NCI-H82 (cell line): ENCODE results near the gene DBX2.
"Not testable (repeated sequence)": the region's sequence is repeated elsewhere in the genome, so short reads cannot be mapped to it uniquely, and the experiment has no call there.

Experiments used
- DNase-seq: peaks from one replicate; lab custom pipeline; 2025; lab: John Stamatoyannopoulos, UW

Gene DBX2

DNA sequence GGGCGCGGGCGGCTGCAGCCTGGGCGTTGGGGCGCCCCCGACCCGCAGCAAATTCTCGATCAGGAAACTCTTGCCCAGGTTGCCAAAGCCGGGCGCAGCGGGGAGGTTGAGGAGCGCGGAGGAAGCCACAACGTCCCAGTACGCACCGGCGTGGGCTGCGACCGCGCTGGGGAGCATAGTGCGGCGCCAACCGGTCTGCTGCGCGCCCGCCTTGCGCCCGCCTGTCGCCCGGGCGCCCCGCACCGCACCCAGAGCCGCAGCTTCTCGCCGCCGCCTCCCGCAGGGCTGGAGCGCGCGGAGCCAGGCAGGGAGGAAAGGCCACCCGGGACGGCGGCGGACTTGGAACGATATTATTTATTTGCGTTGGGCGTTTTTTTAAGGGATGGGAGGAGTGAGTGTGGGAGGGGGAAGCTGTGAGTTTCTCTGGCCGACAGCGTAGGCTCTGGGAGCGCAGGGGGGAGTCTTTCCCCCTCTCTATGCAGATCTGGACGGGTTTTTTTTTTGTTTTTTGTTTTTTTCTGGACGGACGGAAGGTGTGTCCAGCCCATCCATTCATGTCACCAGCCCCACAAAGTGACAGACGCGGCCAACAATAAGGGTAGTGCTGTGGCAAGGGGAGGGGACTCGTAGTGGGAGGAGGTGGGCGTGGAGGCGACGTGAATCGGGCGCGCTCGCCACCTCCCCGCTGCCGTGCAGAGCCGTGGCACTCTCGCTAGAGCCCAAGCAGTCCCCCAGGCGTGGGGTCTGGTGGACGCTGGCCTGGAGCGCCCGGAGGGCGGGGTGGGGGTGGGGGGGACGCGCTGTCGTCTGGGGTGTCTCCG lies at the start of gene DBX2:
DBX2 (minus strand) TSS at position 349 of the 821 bp plus-strand sequence; CDS start at position 177, 172 bp downstream.
- DNase-seq, result peak; percentile 59

DNA sequence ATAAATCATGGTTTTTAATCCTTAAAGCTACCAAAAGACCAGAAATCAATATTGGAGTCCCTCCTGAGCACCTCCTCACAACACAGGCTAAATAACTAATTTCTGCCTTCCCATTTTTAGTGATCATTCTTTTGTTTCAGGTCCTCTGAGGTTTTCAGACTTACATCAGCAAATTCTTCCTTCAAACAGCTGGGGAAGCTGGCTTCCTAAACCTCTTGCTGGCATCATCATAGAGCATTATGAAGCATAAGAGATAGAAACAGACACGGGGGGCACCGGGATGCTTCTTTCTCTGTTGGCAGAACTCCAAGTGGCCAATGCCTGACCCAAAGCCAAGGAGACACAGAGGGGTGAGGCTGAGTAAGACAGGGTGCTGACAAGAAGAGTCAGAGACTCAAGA lies 47.9 kb upstream of the DBX2 start:
- DNase-seq, result no peak

DNA sequence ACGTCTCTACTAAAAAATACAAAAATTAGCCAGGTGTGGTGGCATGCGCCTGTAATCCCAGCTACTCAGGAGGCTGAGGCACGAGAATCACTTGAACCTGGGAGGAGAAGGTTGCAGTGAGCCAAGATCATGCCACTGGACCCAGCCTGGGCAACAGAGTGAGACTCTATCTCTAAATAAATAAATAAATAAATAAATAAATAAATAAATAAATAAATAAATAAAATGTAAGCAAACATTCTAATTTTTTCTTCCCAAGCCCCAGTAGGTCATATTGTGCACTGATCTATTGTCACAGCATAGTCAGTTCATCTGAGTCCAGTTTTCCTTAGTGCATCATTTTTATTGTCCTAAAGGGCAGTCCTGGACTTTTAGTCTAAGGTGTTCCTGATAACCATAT lies 44.5 kb upstream of the DBX2 start:
- DNase-seq, result not testable (repeated sequence)

DNA sequence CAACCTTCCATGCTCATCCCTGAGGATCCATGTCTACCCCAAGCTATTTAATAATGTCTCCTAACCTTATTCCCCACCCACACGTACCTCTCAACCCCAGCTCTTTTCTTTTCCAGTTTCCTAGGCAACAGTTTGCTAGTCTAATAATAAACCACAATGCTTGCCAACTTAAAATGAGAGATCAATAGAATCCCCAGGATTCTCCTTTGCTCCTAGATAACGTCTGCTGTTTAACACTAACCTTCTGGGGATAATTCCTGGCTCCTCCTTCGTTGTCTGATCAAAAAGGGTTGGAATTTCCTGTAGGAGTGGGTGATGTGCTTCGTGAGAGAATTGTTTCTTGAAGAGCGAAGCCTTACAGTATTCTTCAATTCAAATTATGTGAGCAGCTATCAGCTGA lies 42.2 kb upstream of the DBX2 start:
- no peak for DNase-seq

DNA sequence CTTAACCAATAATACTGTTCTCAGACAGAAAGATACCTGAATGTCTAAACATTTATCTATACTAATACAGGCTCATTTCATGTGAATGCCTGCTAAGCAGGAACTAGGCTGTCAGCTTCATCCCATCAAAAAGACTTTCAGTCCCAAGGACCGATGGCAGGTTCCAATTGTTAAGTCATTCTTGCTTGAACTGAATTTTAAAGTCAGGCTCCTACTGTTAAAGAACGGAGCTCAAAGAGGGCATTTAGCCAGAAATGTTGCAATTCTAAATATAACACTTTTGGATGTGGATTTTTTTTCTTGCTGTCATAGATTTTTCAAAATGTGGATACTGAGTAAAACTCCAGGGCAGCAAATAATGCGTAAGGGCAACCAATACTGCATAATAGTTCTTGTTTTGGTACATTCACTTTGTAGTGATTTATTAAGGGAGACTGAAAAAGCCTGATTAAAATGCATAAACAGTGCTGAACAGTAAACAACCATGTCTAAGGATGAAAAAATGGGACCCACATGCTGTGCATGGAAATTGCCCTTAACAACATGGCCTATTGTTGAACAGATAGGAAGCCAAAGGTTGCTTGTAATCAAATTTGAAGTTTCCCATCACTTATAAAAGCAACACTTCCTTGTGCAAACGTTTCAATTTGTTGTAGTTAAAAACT lies 38.6 kb upstream of the DBX2 start:
- DNase-seq, result no peak

DNA sequence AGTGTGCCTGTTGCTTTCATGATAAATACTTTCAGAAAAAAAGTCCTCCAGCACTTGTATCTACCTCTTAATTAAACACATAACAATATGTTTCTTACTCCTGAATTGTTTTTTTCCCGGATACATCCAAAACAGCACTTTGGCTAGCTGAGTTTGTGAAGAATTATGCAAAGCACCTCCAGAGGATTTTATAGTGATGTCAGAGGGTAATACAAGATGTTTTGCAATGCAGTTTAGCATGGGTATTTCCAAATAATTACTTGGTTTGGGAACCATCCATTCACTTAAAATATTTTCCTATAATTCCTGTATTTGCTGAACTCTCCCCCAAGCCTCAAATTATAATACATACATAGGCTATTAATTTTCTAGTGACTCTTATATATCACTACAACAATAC lies 37.7 kb upstream of the DBX2 start:
- no peak for DNase-seq

DNA sequence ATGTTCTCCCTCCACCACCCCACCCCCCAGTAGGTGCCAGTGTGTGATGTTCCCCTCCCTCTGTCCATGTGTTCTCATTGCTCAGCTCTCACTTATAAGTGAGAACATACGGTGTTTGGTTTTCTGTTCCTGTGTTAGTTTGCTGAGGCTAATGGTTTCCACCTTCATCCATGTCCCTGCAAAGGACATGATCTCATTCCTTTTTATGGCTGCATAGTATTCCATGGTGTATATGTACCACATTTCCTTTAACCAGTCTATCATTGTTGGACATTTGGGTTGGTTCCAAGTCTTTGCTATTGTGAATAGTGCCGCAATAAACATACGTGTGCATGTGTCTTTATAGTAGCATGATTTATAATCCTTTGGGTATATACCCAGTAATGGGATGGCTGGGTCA lies 33.3 kb upstream of the DBX2 start:
- not testable (repeated sequence) for DNase-seq

DNA sequence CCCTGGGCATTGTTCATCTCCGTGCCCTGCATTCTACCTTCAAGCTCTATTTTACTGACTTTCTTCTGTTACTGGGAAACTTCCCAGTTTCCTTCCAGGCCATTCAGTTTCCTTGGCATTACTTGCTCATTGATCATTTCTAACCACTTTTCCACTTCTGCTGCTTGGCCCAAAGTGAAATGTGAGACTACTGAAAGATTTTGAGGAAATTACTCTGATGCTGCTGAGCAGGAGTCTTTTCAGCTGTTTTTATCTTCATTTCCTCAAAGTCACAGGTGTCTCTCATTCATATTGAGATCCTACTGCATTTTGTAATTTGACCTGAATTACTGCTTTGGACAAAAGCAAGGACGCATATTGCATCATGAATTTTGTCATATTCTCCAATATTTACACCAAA lies 26.4 kb upstream of the DBX2 start:
- no peak for DNase-seq

DNA sequence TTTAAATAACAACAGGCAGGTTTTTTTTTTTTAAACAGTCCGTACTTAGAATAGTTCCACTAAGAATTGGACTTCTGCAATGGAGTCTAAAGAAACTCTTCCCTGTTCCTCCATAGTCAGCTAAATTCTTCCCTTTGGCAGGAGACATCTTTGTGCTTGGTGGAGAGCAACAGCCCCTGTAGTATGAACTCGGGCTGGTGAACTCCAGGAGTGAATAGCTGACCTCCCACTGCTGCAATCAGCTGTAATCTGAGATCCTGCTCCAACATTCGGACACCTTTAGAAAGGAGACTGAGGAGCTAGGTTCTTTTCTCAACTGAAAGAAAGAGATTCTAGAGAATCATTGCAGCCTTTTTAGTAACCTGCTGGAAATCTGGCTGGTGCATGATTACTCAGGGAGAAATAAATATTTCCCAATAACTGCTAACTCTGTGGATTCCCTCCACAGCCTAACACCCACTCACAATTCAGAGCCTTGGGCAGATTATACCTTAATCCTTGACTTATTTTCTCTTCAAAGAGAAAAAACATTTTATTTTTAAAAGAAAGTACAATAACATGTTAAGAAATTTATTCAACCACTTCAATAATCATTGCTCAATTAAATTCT lies 25.6 kb upstream of the DBX2 start:
- DNase-seq, result no peak

DNA sequence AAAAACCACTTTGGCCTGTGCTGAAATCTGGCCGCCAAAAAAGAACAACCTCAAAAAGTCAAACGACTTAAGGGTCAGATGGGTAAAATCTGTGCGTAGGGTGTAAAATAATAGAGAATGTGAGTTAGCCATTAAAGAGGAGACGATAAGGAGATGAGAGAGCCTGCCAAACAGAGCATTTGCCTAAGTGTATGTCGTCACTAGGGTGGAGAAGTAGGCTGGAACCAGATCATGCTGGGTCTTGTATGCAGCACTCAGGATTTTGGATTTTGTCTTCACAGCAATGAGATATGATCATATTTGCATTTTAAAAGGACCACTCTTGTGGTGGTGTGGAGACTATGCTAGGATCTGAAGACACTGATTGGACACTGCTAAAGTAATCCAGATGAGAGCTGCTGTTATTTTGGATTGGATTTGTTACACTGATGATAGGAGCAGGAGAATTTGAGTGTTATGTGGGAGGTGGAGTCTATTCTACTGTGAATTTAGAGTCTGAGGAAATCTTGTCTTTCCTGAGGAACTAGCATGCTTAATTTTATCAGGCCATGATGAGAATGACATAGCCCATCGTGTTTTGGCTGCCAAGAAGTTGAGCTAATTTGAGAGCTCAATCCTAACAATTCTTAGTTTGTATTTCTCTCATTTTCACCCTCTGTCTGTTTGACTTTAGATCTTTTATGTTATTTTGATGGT lies 24.8 kb upstream of the DBX2 start:
- no peak for DNase-seq

DNA sequence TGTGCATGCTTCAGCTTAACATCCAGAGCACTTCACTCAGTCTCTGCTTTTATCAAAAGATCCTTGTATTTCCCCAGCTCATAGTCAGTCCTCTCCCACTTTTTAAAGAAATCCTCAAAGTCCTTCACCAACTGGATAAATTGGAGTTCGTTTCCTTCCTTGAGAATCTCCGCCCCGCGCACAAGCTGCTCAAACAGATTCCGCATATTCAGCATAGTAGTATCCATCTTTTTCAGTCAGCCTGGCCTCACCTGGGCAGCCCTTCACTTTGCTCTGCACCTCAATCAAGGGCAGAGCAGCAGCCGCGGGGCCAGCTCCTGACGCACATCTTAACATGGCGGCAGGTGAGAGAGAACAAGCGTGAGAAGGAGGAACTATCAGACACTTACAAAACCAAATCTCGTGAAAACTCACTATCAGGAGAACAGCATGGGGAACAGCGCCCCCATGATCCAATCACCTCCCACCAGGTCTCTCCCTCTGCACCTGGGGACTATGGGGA lies 14.3 kb upstream of the DBX2 start:
- no peak for DNase-seq

DNA sequence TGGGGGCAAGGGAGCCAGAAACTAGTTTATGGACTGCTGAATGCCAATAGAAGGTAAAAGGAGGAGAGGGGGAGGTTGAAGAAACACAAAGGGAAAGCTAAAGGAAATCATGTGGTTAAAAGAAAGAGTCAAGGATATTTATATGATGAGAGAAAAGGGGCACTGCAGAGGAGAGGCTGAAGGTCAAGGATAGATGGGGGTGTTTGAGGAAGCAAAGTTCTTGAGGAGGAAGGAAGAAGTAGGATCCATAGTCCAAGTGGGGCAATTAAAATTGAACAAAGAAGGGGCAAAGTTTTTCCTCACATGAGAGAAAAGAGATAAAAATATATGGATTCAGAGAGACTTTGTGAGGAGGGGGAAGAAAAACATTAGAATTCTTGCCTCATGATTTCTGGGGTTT lies 10.1 kb upstream of the DBX2 start:
- DNase-seq, result no peak

DNA sequence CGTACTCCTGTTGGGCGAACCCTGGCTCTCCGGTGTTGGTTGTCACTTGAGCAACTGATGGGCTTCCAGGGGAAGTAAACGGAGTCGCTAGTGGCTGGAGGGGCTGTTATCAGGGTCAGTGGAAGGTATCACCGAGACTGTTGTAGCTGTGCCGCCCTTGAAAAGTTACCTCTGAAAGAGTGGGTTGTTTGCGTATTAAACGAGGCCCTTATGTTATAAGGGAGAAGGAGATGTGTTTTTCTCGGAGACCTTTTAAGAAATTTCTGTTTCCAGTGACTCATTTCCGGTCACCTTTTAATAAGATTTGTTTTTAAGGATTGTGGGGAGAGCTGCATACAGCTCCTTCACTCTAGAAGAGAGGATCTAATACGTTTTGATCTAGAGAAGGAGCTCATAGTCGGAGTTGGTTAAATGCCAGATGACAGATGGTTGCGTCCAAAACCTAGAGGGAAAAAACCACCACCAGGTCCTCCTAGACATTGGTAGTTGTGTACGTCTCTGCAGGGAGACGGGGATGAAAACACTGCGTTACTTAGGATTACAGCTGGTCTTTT lies 750 bp upstream of the DBX2 start:
- peak; percentile 84 for DNase-seq

DNA sequence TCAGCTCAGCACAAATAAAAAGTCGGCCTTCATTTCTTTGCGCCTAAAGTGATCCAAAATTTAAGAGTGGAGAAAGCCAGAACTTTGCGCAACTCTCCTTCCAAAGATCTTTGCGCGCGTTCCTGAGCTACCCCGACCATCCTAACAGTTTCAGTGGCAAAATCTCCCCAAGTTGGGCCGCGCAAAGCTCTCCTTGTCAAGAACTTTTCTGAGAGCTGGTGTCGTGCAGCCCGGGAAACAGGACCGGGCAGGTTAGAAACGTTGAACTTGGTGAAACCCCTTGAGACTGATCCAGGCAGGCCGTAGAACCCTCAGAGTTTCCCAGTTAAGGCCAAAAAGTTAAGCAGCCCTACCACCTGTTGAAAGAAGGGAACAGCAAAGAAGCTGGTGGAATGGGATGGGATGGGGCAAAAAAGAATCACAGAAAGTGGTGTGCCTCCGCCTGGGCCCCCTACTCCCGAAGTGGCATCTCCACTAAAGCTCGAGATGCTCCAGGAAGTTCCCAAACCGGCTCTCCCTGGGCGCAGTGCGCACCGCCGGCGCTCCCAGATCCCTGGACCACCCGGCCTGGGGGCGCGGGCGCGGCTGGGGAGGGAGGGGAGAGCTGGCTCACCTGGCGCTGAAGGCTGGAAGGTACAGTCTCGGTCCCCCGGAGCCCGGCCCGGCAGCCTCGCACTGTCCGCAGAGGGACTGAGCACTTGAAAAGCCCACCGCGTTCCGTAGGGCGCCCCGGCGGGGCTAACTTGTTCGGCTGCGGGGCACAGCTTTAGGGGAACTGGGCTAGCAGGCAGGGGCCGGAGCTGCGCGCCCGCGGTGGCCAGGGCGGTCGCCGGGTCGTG lies 768 bp downstream of the DBX2 start:
- no peak for DNase-seq

DNA sequence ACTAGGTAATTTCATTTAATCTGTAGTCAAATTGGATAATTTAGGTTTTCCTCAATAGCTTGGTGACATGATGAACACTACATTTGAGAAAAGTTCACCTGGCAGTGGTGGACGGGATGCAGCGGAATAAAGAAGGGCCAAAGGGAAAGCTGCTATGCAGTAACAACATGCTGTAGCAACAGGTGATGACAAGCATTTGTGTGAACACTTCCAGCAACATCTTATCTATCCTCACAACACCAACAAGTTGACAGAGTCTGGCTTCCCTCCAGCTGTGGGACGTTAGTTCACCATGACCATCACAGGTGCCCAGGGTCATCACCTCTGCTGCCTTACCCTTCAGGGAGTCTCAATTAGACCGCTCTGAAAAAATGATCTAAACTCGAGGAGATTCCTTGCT lies 8.3 kb downstream of the DBX2 start:
- no peak for DNase-seq

DNA sequence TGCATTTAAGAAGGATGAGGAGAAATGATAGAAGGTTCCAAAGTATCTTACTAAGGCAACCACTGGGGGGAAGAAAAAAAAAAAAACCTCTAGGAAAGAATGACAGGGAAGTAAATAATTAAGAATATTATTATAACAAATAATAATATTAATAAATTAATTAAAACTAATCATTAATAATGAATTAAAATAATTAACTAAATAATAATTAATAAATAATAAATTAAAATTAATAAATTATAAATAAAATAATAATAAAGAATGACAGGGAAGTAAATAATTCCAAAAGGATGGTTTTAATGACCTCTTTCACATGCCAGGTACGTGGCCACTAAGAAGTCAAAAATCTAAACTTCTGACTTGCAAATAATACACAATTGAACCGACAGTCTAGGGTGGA lies 9.9 kb downstream of the DBX2 start:
- no peak for DNase-seq

DNA sequence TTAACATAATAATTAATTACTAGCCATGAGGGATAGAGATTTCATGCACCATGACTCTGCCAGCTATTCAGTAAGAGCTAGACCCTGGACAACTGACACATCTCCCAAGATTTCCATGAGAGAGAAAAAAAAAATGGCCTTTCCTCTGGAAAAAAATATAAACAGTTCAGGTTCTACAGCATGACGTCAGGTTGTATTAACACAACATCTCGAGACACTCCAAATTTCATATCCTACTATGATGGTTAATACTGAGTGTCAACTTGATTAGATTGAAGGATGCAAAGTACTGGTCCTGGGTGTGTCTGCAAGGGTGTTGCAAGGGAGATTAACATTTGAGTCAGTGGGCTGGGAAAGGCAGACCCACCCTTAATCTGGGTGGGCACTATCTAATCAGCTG lies 11.1 kb downstream of the DBX2 start:
- DNase-seq, result no peak

DNA sequence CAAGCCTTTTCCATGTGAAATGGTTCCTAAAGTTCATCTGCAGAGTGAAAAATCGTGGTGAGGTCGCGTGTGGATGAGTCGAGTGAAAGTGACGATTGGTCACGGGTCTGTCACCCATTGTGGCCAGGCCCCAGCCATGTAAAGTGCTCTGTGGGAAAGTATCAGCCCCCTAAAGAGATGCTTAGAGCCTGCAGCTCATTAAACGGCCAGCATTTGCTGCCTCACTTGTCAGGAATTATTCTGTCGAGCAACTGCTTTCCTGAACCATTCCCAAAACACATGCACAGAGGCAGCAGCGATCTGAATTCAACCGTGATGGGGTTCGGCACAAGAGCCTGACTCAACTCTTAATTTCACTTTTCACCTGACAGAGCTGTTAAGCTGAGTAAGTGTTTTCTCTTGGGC lies 16.0 kb downstream of the DBX2 start:
- DNase-seq, result no peak

DNA sequence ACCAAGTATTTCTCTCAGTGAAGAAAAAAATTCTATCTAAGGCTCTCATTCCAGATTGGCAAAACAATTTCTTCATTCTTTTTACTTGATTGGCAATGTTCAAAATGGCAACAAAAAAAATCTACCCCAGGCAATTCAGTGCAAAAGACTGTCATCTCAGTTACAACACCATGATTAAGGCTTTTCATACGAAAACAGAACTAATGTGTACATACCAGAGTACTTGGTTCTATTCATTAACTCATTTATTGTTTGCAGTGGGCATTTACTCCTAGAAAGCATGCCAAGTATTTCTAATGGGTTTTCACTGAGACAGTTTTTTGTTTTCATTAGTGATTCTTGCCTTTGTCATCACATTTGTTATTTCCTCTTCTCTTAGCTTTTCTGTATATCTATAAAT lies 33.0 kb downstream of the DBX2 start:
- DNase-seq, result no peak

DNA sequence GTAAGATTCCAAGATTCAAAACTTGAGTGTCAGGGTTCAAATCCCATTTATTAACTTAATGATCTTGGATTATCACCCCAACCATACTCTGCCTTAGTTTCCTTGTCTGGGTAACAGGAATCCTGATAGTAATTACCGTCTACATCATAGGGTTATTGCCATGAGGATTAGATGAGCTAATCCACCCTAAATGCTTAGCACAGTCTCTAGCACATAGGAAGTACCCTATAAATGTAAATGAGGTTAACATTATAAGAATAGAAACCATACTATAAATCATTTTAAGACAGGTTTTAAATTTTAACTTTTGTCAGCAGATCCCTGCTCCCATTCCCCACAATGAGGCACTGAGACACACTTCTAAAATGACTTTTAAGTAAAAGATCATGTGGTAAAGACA lies 36.5 kb downstream of the DBX2 start:
- peak; percentile 10 for DNase-seq

DNA sequence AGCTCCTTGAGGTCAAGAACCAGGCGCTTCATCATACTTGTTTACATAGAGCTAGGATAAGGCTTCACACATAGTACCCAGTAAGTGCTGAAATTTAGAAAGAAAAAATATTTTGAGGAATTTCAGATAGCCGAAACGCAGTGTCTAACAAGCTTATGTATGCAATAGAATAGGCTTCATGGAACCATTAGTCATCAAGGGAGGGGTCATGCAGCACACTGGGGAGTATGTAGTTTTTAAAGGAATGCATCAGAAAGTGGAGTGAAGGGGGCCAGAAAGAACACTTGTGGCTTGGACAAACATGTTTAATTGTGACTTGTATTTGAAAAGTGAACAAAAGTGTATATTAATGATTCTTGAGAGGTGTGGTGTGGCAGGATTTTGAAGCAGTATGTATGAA lies 38.1 kb downstream of the DBX2 start:
- DNase-seq, result no peak
